GM12878 (cell line): ENCODE measurements around the gene KLLN. TPM values are rescaled to one million over a fixed set of nuclear protein-coding genes. Genes with fewer than 3 reads are reported as not detected.

Experiments used
- CBX5 ChIP-seq: sonication (generic); IDR thresholded peaks from 2 replicates; pipeline ENCODE4 v1.6.1; 2016; ENCODE audit warnings: low read depth, moderate library complexity, mild to moderate bottlenecking, inconsistent platforms
- EP300 ChIP-seq, 2 experiments: fragments of 150-350 bp in 1 of 2; IDR thresholded peaks; 2 replicates each; pipeline ENCODE4 v1.6.1; 2011 to 2012; ENCODE audit warnings: low read depth in 2 of 2, low read length in 2 of 2, borderline replicate concordance in 1 of 2, improper control_type of control experiment in 1 of 2, inconsistent platforms in 1 of 2; ENCODE audit not compliant: control insufficient read depth in 1 of 2
- HDAC6 ChIP-seq: fragments of 200-600 bp; sonication (generic); IDR thresholded peaks from one replicate; pipeline ENCODE4 v1.8.0; 2017; ENCODE audit warnings: antibody characterized with exemption; ENCODE audit not compliant: unreplicated experiment
- IRF4 ChIP-seq: IDR thresholded peaks from 2 replicates; pipeline ENCODE4 v1.6.1; 2011; ENCODE audit warnings: low read depth, low read length
- PRDM15 ChIP-seq: fragments of 450-650 bp; formaldehyde crosslinking; IDR thresholded peaks from 2 replicates; pipeline ENCODE4 v1.4.0; 2020; ENCODE audit warnings: mild to moderate bottlenecking, moderate library complexity
- RAD21 ChIP-seq: IDR thresholded peaks from 2 replicates; pipeline ENCODE4 v1.6.1; 2011; ENCODE audit warnings: mild to moderate bottlenecking, low read depth, low read length, moderate library complexity; ENCODE audit not compliant: insufficient read depth
- SMAD5 ChIP-seq: IDR thresholded peaks from 2 replicates; pipeline ENCODE4 v1.6.1; 2016; ENCODE audit warnings: antibody characterized with exemption, low read depth
- SMC3 ChIP-seq: IDR thresholded peaks from 2 replicates; pipeline ENCODE4 v1.6.1; 2011; ENCODE audit warnings: low read length, improper control_type of control experiment, borderline replicate concordance
- STAT3 ChIP-seq: IDR thresholded peaks from 2 replicates; pipeline ENCODE4 v1.6.1; 2011; ENCODE audit warnings: low read depth, low read length, improper control_type of control experiment
- YBX1 ChIP-seq: fragments of 450-650 bp; IDR thresholded peaks from 2 replicates; pipeline ENCODE4 v1.6.1; 2016; ENCODE audit warnings: antibody characterized with exemption
- polyA plus RNA-seq, 11 experiments: library from polyadenylated mRNA; depleted of rRNA in 4 of 11; unstranded in 6 of 11; stranded (reverse) in 5 of 11; fragments of >200 nt; fragmentation: Nextera tagmentation in 4 of 11; fragmentation: Illumina TruSeq in 1 of 11; extraction: Ambion mirVana in 4 of 11; extraction: Trizol in 1 of 11; gene quantifications; 1 replicate in 1 of 11; 2 replicates in 10 of 11; pipeline versions ENCODE4 v1.2.1 to v1.2.3, GENCODE V29; 2011 to 2016; ENCODE audit warnings: inconsistent platforms in 2 of 11, missing spikeins in 2 of 11, low read depth in 1 of 11
- total RNA-seq, 4 experiments: library from RNA; depleted of rRNA in 3 of 4; stranded (reverse); fragments of >200 nt in 3 of 4; fragmentation: Illumina TruSeq in 1 of 4; extraction: Trizol in 1 of 4; gene quantifications; 2 replicates each; pipeline versions ENCODE4 v1.2.1 to v1.2.3, GENCODE V29; 2013 to 2021
- TF ChIP-seq, protein P1 (sequence below): IDR thresholded peaks from 2 replicates; pipeline ENCODE4 v1.6.1; 2012; ENCODE audit warnings: mild to moderate bottlenecking, low read depth, low read length
- TF ChIP-seq, protein P2 (sequence below): fragments of 450-650 bp; IDR thresholded peaks from 2 replicates; pipeline ENCODE4 v1.6.1; 2016; ENCODE audit warnings: mild to moderate bottlenecking, moderate library complexity, borderline replicate concordance
- TF ChIP-seq, protein P3 (sequence below): fragments of 450-650 bp; conservative IDR thresholded peaks from 2 replicates; pipeline ENCODE4 v1.6.1; 2017; ENCODE audit warnings: mild to moderate bottlenecking, moderate library complexity

Gene KLLN
- total and polyA plus RNA-seq, 10 of the 15 experiments (the other 5 are each of a cell fraction or from before 2014, with no cell fraction given): 0.87 to 2.2 (median 1.7) TPM

- TF ChIP-seq IRF4: 0 out of 2 replicates have a peak, but pooled peaks have one; percentile 5
- TF ChIP-seq, protein P1, sequence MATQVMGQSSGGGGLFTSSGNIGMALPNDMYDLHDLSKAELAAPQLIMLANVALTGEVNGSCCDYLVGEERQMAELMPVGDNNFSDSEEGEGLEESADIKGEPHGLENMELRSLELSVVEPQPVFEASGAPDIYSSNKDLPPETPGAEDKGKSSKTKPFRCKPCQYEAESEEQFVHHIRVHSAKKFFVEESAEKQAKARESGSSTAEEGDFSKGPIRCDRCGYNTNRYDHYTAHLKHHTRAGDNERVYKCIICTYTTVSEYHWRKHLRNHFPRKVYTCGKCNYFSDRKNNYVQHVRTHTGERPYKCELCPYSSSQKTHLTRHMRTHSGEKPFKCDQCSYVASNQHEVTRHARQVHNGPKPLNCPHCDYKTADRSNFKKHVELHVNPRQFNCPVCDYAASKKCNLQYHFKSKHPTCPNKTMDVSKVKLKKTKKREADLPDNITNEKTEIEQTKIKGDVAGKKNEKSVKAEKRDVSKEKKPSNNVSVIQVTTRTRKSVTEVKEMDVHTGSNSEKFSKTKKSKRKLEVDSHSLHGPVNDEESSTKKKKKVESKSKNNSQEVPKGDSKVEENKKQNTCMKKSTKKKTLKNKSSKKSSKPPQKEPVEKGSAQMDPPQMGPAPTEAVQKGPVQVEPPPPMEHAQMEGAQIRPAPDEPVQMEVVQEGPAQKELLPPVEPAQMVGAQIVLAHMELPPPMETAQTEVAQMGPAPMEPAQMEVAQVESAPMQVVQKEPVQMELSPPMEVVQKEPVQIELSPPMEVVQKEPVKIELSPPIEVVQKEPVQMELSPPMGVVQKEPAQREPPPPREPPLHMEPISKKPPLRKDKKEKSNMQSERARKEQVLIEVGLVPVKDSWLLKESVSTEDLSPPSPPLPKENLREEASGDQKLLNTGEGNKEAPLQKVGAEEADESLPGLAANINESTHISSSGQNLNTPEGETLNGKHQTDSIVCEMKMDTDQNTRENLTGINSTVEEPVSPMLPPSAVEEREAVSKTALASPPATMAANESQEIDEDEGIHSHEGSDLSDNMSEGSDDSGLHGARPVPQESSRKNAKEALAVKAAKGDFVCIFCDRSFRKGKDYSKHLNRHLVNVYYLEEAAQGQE: no peak
- TF ChIP-seq STAT3: no peak
- TF ChIP-seq EP300 (IDR thresholded peaks at IDR 0.05; ENCODE audit: borderline replicate concordance in 1 of 2, control insufficient read depth in 1 of 2, low read depth in 2 of 2, low read length in 2 of 2): peak in 1 of 2 experiments; percentile 40; a peak in 1 of 4 replicates
- TF ChIP-seq, protein P2, sequence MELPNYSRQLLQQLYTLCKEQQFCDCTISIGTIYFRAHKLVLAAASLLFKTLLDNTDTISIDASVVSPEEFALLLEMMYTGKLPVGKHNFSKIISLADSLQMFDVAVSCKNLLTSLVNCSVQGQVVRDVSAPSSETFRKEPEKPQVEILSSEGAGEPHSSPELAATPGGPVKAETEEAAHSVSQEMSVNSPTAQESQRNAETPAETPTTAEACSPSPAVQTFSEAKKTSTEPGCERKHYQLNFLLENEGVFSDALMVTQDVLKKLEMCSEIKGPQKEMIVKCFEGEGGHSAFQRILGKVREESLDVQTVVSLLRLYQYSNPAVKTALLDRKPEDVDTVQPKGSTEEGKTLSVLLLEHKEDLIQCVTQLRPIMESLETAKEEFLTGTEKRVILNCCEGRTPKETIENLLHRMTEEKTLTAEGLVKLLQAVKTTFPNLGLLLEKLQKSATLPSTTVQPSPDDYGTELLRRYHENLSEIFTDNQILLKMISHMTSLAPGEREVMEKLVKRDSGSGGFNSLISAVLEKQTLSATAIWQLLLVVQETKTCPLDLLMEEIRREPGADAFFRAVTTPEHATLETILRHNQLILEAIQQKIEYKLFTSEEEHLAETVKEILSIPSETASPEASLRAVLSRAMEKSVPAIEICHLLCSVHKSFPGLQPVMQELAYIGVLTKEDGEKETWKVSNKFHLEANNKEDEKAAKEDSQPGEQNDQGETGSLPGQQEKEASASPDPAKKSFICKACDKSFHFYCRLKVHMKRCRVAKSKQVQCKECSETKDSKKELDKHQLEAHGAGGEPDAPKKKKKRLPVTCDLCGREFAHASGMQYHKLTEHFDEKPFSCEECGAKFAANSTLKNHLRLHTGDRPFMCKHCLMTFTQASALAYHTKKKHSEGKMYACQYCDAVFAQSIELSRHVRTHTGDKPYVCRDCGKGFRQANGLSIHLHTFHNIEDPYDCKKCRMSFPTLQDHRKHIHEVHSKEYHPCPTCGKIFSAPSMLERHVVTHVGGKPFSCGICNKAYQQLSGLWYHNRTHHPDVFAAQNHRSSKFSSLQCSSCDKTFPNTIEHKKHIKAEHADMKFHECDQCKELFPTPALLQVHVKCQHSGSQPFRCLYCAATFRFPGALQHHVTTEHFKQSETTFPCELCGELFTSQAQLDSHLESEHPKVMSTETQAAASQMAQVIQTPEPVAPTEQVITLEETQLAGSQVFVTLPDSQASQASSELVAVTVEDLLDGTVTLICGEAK: no peak
- TF ChIP-seq, protein P3, sequence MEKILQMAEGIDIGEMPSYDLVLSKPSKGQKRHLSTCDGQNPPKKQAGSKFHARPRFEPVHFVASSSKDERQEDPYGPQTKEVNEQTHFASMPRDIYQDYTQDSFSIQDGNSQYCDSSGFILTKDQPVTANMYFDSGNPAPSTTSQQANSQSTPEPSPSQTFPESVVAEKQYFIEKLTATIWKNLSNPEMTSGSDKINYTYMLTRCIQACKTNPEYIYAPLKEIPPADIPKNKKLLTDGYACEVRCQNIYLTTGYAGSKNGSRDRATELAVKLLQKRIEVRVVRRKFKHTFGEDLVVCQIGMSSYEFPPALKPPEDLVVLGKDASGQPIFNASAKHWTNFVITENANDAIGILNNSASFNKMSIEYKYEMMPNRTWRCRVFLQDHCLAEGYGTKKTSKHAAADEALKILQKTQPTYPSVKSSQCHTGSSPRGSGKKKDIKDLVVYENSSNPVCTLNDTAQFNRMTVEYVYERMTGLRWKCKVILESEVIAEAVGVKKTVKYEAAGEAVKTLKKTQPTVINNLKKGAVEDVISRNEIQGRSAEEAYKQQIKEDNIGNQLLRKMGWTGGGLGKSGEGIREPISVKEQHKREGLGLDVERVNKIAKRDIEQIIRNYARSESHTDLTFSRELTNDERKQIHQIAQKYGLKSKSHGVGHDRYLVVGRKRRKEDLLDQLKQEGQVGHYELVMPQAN: peak; percentile 84
- no peak for TF ChIP-seq SMAD5
- no peak for TF ChIP-seq SMC3
- TF ChIP-seq RAD21: no peak
- TF ChIP-seq HDAC6: peak; percentile 45
- no peak for TF ChIP-seq YBX1
- peak; percentile 81; the same call in 1 of the 2 replicates for TF ChIP-seq CBX5
- TF ChIP-seq PRDM15 (CRISPR knock-in tag): no peak
Observed at GRCh38 chr10:87863053-87863943, at the start of gene KLLN, which contains the start of gene PTEN (continued).
